GM19324 (cell line): ENCODE data around the gene TMED6.

Experiments
- ATAC-seq: cut with Tn5 transposase; IDR thresholded peaks from one replicate; pipeline ENCODE4 v1.9.1; 2021; ENCODE audit warnings: mild to moderate bottlenecking, moderate library complexity; ENCODE audit not compliant: unreplicated experiment, low FRiP score

Gene TMED6

DNA sequence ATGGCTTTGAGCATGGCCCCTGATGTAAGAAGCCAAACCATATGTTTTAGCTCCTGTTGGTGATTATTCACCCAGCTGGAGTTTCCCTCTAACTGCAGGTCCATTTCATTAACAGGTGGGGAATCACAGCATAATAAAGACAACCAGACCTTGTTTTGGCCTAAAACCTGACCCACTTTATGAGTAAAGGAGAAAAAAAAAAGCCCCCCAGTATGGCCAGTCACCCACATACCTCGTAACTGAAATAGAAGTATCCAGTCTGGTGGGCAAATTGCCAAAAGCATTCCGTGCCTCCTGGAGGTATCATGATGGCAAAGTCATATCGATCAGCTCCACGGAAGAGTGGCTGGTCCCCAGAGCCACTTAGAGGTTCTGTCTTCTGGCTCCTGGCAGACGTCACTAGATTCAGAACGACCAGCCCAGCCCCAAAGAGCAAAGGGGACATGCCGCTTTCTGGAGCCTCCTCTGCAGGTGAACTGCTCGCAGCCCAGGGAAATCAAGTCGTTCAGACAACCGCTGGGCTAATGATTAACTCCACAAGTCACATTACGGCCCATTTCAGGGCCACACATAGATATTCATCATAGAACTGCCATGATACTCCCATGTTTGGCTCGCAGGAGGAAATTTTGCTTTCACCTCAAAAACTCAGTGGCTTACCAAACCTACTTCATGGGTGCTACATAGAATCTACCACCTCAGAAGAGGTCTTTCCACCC, at the start of gene TMED6:
TSS of gene TMED6 (minus strand) at position 478 of the 719 bp plus-strand sequence. CDS start at position 445, 33 bp downstream.
- ATAC-seq = no peak

DNA sequence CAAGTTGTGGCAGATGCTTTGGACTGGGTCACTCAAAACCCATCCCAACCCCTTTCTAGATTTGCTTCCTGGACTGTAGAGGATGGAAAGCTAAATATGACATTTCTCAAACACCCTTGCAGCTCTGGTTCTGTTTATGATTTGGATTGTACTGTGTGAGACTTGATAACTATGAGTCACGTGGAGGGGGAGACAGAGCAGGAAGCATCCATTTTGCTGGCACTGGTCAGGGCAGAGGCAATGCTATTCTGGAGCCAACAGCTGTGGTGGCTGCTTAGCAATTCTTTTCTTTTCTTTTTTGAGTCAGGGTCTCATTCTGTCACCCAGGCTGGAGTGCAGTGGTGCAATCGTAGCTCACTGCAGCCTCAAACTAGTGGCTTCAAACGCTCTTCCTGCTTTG, 47.8 kb upstream of the TMED6 start:
- ATAC-seq = no peak

DNA sequence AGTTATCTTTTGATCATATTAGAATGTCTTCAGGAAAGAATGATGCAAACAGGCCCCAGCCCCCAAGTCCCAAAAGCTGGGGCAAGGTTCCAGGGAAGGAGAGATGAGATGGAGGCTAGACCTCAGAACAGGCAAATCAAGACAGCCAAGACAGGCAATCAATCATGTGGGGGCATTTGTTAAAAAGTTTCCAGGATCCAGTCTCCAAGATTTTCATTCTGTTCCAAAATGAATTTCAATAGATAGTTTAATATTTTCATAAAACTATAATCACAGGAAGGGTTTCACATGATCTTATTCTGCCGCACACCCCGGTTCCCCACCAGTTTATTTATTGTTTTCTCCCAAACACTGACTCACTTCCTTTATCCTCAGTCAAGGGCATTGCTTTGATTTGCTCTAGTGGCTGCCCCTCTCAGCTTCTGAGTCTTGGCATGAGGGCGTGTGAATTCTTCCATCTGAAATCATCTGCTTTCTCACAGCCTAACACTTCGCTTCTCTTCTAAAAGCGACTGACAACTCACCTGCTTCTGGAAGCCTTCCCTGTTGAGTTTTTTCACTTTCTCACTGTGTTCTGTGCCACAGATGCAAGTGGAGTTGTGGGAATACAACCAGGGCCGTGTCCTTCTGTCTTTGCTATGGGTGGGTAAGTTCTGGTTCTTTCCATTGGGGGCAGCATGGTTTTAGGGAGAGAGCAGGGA, 46.4 kb upstream of the TMED6 start:
- no peak for ATAC-seq

DNA sequence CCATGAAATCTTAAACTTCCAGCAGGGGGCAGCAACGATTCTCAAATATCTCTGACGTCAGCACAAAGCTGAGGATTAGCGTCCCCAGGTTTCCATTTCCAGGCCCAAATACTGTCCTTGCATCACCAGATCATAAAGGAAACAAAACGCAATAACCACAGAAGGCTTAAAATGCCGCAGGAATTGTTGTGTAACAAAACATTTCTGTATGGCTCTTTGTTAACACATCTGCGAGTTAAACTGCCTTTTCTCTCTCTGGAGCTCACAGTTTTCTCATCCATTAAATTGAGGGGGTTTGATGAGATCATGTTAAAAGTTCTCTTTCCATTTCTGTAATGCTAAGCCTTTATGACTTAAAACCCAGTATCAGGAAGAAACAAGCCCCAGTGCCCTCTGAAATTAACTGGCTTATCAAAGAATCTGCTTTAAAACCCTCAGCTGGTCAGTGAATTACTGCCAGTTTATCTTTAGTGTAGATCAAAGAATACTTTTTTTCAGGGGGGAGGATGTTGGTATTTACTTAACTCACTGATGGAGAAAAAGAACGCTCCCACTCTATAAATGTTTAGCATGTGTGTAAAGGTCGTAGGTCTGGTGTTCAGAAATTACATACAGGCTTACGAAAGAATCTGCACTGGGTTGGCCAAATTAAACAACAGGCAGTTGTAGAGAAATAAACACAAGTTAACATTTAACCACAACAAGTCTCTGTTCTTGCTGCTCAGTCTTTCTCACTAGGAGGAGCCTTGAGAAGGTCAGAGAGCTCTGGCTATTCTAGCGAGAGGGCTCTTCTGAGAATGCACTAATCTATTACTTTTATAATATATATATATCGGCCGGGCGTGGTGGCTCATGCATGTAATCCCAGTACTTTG, 44.8 kb upstream of the TMED6 start:
- no peak for ATAC-seq

DNA sequence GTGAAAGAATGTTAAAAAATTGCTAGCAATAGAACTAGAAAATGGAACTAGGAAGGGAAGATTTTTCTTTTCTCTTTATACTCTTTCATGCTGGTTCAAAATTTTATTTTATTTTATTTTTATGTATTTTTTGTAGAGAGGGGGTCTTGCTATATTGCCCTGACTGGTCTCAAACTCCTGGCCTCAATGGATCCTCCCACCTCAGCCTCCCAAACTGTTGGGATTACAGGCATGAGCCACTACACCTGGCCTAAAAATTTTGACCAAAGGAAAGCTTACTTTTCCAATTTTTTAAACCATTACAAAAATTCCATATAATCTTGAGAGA, 44.2 kb upstream of the TMED6 start:
- no peak for ATAC-seq

DNA sequence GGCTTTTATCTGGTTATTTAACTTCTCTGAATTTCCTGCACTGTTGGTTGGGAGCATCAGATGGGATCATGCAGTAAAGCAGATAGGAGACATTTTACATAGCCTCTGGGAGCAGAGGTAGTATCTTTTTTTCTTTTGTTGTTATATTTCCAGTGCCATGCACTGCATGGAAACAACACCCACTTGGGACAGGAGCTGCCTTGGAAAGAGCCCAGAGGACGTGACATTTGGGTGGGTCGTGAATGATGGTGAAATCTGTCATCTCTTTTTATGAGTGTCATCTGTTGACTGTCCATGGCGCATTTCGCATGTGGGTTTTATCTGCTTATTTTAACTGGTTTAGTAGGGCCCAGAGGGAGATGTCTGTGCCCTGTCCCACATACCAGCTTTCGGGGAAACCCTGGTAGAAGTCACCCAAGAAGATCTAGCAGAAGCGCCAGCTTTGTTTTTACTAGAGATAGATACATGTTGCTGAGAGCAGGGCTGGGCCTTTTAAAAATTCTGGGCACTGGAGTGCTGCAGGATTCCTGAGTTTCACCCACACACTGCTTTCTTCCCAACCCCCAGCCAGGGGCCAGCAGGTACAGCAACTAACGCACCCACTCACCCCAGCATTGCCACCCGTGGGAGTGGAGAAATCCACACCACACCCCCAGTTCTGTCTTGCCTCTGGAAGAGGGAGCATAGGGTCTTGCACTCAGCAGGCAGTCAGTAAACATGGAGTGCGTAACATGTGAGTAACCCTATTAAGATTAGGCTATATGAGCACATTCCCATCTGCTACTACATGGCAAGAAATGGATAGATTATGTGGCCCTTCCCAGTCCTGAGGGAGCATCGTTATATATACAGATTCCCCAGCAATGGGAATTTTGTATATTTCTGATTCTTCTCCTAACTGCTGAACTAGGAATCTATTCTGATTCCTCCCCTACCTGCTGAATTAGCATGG, 42.6 kb upstream of the TMED6 start:
- ATAC-seq = no peak

DNA sequence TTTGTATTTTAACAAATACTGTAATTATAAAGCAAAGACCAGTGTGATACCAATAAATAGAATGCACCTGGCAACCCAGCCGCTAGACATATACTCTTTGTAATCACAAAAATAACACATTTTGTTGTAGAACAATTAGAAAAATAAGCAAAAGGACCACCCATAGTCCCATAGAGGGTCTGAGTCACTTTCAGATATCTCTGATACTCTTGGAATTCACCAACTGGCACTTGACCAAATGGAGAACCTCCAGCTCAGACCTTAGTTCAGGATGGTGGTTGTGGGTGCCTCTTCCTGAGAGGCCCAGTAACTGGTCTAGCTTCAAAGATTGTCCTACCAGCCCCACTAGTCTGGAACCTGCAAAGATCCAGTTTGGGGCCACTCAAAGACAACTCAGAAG, 35.0 kb upstream of the TMED6 start:
- ATAC-seq = no peak

DNA sequence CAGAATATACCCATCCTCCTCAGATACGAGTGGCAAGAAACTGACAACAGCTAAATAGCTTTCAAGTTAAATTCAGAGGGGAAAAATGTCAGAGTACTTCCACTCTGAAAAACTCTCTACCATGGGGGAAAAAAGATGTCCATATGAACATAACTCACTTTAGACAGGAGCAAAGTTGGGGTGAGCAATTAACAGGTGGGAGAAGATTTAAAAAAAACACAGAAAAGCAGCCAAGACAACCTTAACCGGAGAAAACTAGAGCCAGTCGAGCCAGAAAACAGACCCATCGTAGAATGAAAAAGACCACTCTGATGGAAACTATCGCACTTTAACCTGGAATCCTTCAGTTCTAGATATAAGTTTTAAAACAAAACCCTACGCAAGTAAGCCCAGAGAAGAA, 33.4 kb upstream of the TMED6 start:
- no peak for ATAC-seq

DNA sequence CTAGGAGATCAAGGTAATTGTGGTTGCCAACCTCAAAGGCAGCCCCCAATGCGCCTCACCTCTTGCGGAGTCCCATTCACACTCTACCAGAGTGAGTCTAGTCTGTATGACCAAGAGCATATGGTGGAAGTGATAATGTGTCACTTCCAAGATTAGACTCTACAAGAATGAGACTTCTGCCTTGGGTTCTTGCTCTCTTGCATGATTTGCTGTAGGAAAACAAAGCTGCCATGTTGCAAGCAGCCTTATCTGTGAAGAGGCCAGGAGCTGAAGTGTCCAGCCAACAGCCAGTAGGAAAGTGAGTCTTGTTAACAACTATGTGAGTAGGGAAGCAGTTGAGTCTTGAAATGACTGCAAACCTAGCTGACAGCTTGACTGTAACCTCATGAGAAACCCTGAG, 30.8 kb upstream of the TMED6 start:
- no peak for ATAC-seq

DNA sequence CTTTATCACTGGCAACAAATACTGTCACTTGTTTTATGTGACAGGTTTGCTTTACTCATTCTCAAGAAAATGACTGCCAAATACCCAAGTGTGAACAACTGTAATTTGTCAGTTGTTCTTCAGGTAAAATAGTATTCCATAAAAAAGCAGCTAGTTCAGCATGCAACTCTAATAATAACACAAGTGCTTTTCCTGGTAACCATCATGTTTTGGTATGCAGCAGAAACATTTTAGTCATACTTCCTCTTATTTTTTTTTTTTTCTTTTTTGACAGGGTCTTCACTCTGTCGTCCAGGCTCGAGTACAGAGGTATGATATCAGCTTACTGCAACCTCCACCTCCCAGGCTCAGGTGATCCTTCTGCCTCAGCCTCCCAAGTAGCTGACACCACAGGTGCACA, 29.6 kb upstream of the TMED6 start:
- ATAC-seq = no peak

DNA sequence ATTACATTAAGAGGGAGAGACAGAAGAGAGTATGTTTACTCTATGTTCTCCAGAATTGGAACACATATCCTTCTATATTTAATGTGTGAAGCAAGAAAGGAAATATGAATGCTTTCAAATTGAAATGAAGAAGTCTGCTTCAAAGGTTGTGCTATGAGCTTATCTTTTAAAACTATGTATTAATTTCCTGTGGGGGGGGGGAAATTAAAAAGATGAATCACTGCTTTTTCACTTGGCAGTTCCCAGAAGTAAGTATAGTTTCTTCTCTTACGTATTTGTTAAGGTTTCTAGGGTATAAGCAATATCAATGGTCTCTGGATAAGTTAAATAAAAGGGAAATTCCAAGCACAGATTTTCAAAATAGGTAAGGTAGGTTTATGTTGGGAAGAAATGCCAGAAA, 27.2 kb upstream of the TMED6 start:
- no peak for ATAC-seq

DNA sequence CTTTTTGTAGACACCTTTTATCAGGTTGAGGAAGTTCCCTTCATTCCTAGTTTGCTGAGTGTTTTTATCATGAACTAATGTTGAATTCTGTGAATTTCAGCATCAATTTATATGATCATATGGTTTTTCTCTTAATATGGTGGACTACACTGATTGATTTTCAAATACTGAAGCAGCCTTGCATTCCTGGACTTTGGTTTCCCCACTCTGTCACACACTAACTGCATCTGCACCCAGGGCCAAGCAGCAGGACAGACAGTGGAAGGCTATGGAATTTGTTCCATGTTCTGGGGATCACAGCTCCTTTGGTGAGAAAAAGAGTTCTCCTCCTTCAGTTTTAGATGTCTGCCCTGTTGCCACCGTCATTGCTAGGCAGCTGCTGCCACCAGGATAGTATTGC, 26.4 kb upstream of the TMED6 start:
- ATAC-seq = no peak

DNA sequence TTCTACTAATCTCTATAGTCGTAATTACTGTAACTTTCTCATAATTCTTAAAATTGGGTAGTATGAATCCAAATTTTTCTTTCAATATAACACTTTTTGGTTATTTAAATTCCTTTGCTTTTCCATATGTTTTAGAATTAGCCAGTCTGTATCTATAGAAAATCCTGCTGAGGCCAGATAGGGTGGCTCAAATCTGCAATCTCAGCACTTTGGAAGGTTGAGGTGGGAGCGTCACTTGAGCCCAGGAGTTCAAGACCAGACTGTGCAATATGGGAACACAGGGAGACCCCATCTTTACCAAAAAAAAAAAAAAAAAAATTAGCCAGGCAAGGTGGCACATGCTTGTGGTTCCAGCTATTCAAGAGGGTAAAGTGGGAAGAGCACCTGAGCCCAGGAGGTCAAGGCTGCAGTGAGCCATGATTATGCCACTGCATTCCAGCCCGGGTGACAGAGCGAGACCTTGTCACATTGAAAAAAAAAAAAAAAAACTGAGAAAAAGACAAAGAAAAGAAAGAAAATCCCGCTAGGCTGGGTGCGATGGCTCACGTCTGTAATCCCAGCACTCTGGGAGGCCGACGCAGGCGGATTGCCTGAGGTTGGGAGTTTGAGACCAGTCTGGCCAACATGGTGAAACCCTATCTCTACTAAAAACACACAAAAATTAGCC, 24.9 kb upstream of the TMED6 start:
- no peak for ATAC-seq

DNA sequence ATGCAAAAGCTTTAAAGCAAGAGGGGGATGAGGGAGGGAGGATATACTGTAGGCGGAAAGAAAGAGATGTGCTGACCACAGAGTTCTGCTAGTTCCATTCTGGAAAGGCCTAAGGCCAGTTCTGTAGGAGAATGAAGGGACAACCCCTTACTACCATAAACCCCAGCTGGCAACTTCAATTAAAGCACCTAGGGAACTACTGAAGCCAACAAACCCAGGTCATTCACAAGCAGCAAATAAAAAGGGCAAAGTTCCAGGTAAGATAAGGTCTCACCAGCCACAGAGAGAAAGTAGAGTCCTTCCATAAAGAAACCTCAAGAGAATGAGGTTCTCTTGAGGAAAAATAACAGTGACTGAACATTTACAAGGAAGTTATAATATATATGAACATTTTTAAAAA, 21.4 kb upstream of the TMED6 start:
- no peak for ATAC-seq

DNA sequence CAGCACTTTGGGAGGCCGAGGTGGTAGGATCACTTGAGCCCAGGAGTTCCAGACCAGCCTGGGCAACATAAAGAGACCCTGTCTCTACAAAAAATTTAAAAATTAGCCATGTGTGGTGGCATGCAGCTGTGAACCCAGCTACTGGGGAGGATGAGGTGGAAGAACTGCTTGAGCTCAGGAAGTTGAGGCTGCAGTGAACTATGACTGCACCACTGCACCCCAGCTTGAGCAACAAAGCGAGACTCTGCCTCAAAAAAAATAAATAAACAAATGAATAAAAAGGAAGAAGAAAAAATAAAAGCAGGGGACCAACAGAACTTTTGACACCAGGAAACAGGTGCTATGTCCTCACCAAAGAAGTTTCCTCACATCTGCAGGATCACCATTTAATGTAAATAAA, 20.0 kb upstream of the TMED6 start:
- no peak for ATAC-seq

DNA sequence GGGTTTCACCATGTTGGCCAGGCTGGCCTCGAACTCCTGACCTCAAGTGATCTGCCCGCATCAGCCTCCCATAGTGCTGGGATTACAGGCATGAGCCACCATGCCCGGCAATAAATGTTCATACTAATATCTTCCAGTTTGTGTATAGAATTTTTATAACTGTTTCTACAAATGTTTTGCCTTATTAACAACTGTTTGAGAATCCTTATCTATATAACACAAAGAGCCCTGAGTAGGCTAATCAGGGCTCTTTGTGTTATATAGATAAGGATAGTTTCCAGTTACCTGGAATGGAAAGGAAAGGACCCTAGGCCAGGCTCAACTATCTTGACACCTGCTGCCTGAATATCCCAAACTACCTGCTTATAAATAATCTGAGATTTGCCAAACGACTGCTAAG, 17.3 kb upstream of the TMED6 start:
- no peak for ATAC-seq

DNA sequence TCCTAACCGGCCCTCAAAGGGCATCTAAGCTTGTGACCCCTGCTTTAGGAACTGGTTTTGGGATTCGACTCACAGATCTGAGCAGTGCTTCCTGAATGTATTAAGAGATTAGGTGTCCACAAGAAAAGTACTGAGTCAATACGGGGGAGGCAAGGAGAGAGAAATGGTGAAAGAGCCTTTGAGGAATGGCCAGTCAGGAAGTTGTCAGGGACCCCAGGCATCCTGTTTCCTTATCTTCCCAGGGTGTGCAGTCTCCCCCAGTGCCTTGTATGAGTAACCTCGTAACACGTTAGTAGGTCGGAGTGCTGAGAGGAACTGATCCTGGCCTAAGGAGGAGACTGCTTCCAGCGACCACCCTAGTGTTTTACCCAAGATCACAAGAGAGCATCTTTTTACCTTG, 16.4 kb upstream of the TMED6 start:
- ATAC-seq = no peak

DNA sequence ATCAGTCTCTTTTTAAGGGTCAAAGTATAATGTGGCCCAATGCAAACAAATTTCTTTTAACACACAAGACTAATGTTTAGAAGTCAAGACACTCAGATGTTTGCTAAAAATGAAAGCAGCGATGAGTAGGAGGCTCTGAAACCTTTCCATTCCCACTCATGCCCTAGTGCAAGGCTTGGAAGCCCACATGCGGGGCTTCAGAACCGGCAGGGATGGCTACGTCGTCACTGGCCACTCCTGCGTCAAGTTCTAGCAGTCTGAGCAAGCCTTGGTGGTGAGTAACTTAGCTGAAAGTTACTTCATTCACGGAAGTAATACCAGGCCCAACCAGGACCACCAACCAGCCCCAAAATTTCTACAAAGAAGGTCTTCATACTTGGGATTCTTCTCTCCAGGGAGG, 14.8 kb upstream of the TMED6 start:
- ATAC-seq = no peak

DNA sequence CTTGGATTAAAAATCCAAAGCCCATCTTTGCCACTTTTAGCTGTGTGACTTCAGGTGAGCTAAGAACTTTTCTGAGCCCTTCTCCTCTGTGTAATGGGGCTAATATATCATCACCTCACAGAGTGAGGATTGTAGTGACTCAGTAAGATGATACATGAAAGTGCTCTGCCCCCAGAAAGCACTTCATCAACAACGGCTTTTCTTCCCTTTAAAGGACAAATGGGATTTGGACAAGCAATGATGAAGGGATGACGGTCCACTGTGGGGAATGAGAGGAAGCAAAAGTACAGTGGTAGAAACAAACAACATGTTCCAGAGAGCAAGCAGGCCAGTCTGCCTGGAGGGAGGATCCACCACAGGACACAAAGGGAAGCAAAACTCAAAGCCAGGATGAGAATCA, 14.3 kb upstream of the TMED6 start:
- no peak for ATAC-seq

DNA sequence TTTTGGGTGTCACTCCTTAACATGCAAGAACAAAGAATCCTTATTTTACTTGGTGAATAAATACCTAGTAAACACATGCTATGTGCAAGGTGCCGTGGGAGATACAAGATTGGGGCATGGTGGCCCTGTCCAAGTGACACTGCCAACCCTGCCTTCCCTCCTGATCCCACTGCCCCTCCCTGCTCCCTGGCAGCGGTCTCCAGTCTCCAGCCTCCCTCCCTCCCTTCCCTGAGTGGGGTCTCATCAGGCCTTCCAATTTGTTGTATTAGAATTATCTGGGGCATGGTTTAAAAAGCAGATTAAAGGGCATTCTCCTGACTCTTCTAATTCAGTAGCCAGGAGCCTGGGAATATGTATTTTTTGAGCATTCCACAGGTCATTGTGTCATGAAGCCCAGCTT, 12.5 kb upstream of the TMED6 start:
- ATAC-seq = no peak
